Measurements from ENCODE around the gene DENND1A.
A peak's percentile ranks its signal among the peaks of the same experiment; 100 is the strongest.

DENND1A gene

DNA sequence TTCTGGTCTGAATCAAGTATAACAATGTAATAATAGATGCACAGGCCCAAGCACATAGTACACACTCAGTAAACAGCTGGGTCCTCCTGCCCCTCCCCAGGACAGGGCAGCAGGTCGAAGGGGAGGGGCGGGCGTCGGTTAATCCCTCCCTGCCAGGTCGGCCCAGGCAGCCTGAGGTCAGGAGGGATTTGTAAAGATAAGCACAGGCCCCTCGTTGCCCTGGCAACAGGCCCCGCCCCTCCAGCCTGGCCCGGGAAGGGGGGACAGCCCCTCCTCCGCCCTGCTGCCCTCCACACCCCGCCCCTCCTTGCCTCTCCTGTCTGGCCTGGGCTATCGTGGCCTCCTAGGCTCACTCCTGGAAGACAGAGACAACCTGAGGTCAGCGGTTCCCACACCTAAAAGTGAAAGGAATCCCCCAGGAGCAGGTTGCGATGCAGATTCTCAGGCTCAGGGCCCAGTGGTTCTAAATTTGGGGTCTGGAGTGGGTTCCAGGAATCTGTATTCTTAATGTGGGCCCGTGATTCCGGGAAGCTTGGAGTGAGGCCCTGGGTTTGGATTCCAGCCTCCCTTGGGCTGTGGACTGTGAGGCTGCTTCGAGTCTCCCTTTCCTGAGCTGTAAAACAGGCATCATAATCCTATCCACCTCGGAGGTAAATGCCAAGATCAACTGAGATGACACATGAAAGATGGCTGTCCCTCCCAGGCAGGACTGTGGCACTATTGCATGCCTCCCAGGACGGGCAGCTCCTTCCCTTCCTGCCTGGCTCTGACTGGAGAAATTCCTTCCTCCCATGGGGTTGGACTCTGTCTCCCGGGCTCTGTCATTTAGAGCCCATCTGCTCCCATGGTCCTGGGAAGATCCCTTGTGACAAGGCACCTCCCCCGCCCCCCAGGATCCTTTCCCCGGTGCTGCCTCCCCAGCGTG, 569.5 kb downstream of the DENND1A start:
- peak; percentile 92 to 96 for DNase-seq

GRCh38 chr9:123359546-123359945, 570.4 kb downstream of the DENND1A start:
- DNase-seq, result peak in 1 of 2 experiments; percentile 30

DNA sequence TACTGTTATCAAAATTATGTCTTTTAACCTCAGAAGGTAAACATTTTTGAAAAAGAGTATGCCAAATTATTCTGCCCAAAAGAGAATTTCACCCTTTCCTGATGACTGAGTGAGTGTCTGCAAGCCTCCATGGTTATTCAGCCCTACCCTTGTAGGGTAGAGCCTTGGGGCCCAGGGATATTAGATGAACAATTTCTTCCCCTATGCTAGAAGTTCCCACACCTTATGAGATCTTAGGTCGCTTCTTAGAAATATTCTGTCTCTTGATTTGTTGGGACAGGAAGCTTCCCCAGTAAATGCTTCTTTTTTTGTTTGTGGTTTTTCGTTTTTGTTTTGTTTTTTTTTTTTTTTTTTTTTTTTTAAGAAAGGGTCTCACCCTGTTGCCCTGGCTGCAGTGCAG, 570.8 kb downstream of the DENND1A start:
- DNase-seq, result no peak

GRCh38 chr9:123358181-123358905, 571.6 kb downstream of the DENND1A start:
- DNase-seq, result no peak

GRCh38 chr9:123357743-123358059, 572.2 kb downstream of the DENND1A start:
- no peak for DNase-seq

- DNase-seq, result no peak
These were observed 572.8 kb downstream of the DENND1A start for GRCh38 chr9:123356851-123357742.

DNA sequence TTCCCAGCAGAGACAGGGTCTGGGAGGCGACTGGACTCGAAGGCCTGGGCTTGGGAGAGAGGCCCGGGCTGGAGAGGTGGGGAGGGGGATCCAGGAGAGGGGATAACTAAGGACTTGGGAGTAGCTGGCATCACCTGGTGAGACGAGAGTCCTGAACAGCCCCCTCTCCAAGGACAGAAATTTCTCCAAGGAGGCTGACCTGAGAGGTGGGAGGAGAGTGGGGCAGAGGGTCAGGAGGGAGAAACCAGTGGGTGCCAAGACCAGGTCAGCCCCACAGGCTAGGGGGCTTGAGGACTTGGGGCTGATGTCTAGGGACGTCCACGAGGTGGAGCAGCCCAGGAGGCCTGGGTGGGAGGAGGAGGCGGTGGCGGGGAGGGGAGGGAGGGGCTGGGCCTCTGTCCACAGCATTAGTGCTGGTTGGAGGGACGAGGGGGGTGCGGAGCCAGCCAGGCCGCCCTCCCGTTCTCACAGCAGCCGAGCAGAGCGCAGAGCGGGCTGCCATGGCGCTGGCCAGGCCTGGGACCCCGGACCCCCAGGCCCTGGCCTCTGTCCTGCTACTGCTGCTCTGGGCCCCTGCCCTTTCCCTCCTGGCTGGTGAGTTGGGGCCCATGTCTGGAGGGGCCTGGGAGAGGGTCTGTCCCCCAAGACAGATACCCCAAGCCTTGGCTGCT, 574.0 kb downstream of the DENND1A start, which contains the start of gene CRB2:
Gene CRB2, plus strand, starts transcription at position 437 of the 671 bp plus-strand sequence. Its CDS starts 64 bp downstream, at position 501.
- DNase-seq, result peak; percentile 24 to 53

- DNase-seq, result no peak
These were observed 575.0 kb downstream of the DENND1A start for GRCh38 chr9:123354806-123355508.

- peak; percentile 31 to 75 for DNase-seq
These were observed 575.8 kb downstream of the DENND1A start for GRCh38 chr9:123353984-123354591.

GRCh38 chr9:123353041-123353440, 576.9 kb downstream of the DENND1A start:
- no peak for DNase-seq

- peak; percentile 37 to 59 for DNase-seq
These were observed 579.2 kb downstream of the DENND1A start for GRCh38 chr9:123350590-123351310.

DNA sequence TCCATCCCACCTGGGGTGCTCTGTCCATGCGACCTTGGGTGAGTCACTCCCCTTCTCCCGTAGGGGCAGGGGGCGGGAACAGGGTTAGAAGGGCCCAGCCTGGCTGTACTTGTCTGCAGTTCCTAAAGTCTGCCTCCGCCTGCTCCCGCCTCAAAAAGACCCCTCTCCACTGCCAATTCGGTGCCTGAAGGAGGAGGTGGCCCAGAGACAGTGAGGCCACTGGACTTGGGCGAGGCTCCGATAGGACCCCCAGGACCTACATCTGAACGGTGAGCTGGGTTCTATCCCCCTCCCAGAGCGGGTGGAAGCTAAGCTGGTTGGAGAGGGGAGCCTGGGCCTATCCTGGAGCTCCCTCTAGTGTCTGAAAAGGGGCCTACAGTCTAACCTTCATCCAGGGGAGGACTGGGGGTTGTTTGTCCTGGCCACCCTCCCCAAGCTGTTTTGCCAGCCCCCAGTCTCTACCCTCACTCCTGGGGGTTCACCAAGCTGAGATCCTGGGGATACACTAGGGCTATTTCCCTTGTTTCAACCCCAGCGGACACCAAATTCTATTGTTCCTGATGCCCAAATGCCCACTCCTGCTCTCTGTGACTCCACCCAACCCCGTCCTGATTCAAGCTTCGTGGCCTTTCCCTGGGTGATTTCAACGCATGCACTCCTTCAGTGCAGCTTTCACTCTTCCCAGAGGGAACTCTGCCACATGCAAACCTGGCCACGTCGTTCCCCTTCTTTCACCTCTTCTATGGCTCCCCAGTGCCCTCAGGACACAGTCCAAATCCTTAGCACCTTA, 580.0 kb downstream of the DENND1A start:
- peak; percentile 66 to 78 for DNase-seq

DNA sequence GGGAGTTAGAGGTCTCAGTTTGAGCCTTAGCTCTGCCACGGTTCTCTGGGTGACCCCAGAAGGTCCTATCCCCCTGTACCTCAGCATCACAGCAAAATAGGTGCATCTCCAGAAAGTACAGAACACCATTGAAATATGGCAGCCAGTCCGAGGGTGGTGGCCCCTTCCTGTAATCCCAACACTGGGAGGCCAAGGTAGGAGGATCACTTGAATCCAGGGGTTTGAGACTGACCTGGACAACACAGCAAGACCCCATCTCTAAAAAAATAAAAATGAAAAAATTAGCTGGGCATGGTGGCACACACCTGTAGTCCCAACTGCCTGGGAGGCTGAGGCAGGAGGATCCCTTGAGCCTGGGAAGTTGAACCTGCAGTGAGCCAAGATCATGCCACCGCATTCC, 580.9 kb downstream of the DENND1A start:
- DNase-seq, result no peak

DNA sequence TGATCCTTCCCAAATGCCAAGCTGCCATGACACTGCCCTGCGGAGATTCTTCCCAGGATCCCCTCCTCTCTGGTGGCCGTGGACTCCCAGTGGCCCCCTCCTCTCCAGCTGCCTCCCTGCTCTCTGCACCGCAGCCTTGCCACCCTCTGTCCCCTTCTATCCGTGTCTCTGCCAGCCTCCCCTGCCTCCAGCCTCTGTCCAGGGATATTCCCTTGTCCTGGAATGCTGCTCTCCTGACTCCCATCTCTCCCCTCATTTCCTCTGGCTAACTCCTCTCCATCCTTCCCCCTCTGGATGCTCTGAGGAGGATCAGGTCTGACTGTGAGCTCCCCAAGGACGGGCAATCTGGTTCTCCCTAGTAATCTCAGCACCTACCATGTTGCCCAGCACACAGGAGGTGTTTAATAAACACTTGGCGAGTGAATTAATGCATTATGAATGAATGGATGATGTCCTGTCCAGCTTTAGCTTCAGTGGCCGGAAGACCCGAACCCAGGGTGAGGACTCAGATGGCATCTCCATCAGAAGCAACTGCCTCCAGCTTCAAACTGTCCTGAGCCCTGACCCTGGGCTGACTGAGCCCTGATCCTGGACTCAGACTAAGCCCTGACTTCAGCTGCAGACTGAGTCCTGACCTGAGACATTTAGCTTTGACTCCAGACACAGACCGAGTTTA, 581.5 kb downstream of the DENND1A start:
- DNase-seq, result peak in 1 of 2 experiments; percentile 24

- DNase-seq, result no peak
These were observed 582.5 kb downstream of the DENND1A start for GRCh38 chr9:123347289-123348060.

DNA sequence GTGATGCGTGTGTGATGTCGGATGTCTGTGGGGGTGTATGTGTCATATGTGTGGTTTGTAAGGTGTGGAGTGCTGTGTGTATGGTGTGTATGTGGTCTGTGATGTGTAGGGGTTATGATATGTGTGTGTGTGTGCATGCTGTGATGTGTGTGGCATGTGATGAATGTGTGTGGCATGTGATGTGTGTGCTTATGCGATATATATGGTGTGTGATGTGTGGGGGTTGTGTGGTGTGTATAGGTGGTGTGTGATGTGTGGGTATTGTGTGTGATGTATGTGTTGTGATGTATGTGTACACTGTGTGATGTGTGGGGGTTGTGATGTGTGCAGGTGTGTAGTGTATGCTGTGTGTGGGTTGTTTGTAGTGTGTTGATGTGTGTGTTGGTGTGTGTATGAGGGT, 583.1 kb downstream of the DENND1A start:
- DNase-seq, result no peak

GRCh38 chr9:123346026-123346425, 583.9 kb downstream of the DENND1A start:
- DNase-seq, result peak; percentile 28 to 60

DNA sequence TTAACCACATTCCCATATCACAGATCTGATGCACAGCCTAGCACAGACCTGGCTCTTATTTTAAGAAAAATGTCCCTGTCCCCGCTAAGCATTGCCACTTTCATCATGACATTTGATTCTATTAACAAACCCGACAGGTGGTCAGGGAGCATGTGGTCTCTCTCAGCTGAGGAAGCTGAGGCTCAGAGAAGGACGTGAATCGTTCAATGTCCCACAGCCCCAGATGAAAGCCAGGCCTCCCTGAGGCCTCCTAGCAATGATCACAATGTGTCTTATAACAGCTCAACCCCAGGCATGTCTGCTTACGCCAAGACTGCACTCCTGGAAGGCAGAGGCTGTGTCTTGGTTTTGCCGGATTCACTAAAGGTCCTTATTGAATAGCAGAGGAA, 584.4 kb downstream of the DENND1A start:
- DNase-seq, result peak; percentile 53 to 70

All from NCI-H524 (cell line).